HT1080 (cell line): Measurements from ENCODE around the gene ARHGEF25. TPM values are rescaled to one million over a fixed set of nuclear protein-coding genes. Genes with fewer than 3 reads are reported as not detected.
"Not testable (repeated sequence)": the region's sequence is repeated elsewhere in the genome, so short reads cannot be mapped to it uniquely, and the experiment has no call there.

ENCODE experiments used
- DNase-seq: peaks from one replicate; pipeline ENCODE4 v3.0.0-alpha.2; 2015; ENCODE audit warnings: low read depth
- total RNA-seq: library from RNA; depleted of rRNA; stranded (reverse); fragments of >200 nt; shearing (Covaris generic); gene quantifications from 2 replicates; pipeline ENCODE4 v1.2.3, GENCODE V29; 2014

The ARHGEF25 gene
- total RNA-seq, 1 experiment from 2014 or later, result 6.0 TPM

GRCh38 chr12:57632958-57633840 lies 22.0 kb downstream of the ARHGEF25 start, which contains the start of gene B4GALNT1:
Gene B4GALNT1 (minus strand): TSS chr12:57633201. CDS start chr12:57632132, 1,069 bp downstream.
- DNase-seq, result peak; percentile 75

- not testable (repeated sequence) for DNase-seq
These were observed 25.5 kb downstream of the ARHGEF25 start for GRCh38 chr12:57636731-57637130.

- no peak for DNase-seq
These were observed 26.1 kb downstream of the ARHGEF25 start for GRCh38 chr12:57637364-57637763.

GRCh38 chr12:57638096-57638495 lies 26.9 kb downstream of the ARHGEF25 start:
- no peak for DNase-seq

- no peak for DNase-seq
These were observed 29.2 kb downstream of the ARHGEF25 start for GRCh38 chr12:57640175-57641042.

- no peak for DNase-seq
These were observed 30.6 kb downstream of the ARHGEF25 start for GRCh38 chr12:57641699-57642442.

GRCh38 chr12:57645990-57646658 lies 34.9 kb downstream of the ARHGEF25 start:
- DNase-seq, result peak; percentile 30

- not testable (repeated sequence) for DNase-seq
These were observed 35.4 kb downstream of the ARHGEF25 start for GRCh38 chr12:57646659-57647049.

- DNase-seq, result no peak
These were observed 42.8 kb downstream of the ARHGEF25 start for GRCh38 chr12:57654042-57654441.

GRCh38 chr12:57655541-57656240 lies 44.5 kb downstream of the ARHGEF25 start:
- DNase-seq, result no peak

GRCh38 chr12:57656408-57656807 lies 45.2 kb downstream of the ARHGEF25 start:
- DNase-seq, result peak; percentile 58

GRCh38 chr12:57657744-57658143 lies 46.5 kb downstream of the ARHGEF25 start:
- DNase-seq, result no peak

GRCh38 chr12:57658890-57659289 lies 47.7 kb downstream of the ARHGEF25 start:
- DNase-seq, result no peak

- DNase-seq, result no peak
These were observed 50.1 kb downstream of the ARHGEF25 start for GRCh38 chr12:57661376-57661775.

GRCh38 chr12:57665066-57665820 lies 54.0 kb downstream of the ARHGEF25 start:
- DNase-seq, result not testable (repeated sequence)
